Karpas-422 (cell line): ENCODE results near the gene BCL11A. TPM values are rescaled to one million over a fixed set of nuclear protein-coding genes. Genes with fewer than 3 reads are reported as not detected.

Source experiments
- DNase-seq: peaks from one replicate; pipeline ENCODE4 v3.0.0-alpha.2; 2015
- H2AFZ ChIP-seq: fragments of 200-600 bp; sonication (generic); 2 replicates; pipeline ENCODE4 v1.6.1; 2014; ENCODE audit warnings: antibody characterized with exemption, low read length, mixed read lengths
- H3K27ac ChIP-seq: fragments of 200-600 bp; sonication (generic); 2 replicates; pipeline ENCODE4 v1.5.1; 2014; ENCODE audit warnings: mild to moderate bottlenecking, low read length, moderate library complexity
- H3K27me3 ChIP-seq: fragments of 200-600 bp; sonication (generic); 2 replicates; pipeline ENCODE4 v1.6.1; 2014; ENCODE audit warnings: low read length, mixed read lengths
- H3K36me3 ChIP-seq: fragments of 200-600 bp; sonication (generic); 2 replicates; pipeline ENCODE4 v1.6.1; 2014; ENCODE audit warnings: low read length, mixed read lengths; ENCODE audit not compliant: insufficient read depth
- H3K4me1 ChIP-seq: fragments of 200-600 bp; sonication (generic); 2 replicates; pipeline ENCODE4 v1.6.1; 2014; ENCODE audit warnings: mild to moderate bottlenecking, low read length, mixed read lengths
- H3K4me2 ChIP-seq: fragments of 200-600 bp; sonication (generic); 2 replicates; pipeline ENCODE4 v1.6.1; 2014; ENCODE audit warnings: low read length, low read depth, mild to moderate bottlenecking; ENCODE audit not compliant: poor library complexity, severe bottlenecking
- H3K4me3 ChIP-seq: fragments of 200-600 bp; sonication (generic); 2 replicates; pipeline ENCODE4 v1.5.1; 2014; ENCODE audit warnings: mild to moderate bottlenecking, antibody characterized with exemption, low read length, mixed read lengths
- H3K79me2 ChIP-seq: fragments of 200-600 bp; sonication (generic); 2 replicates; pipeline ENCODE4 v1.6.1; 2014; ENCODE audit warnings: mild to moderate bottlenecking, low read length, mixed read lengths
- H3K9ac ChIP-seq: fragments of 200-600 bp; sonication (generic); 2 replicates; pipeline ENCODE4 v1.6.0; 2014; ENCODE audit warnings: low read length
- H3K9me2 ChIP-seq: fragments of 200-600 bp; sonication (generic), shearing (Covaris generic); replicated peaks from 2 replicates; pipeline ENCODE4 v1.6.0; 2014; ENCODE audit warnings: mild to moderate bottlenecking, low read length, moderate library complexity; ENCODE audit not compliant: insufficient read depth
- H3K9me3 ChIP-seq: fragments of 300-700, 200-600 bp; sonication (generic); 2 replicates; pipeline ENCODE4 v1.6.1; 2014; ENCODE audit warnings: low read length, mixed read lengths
- H4K20me1 ChIP-seq: fragments of 200-600 bp; sonication (generic); 2 replicates; pipeline ENCODE4 v1.6.1; 2014; ENCODE audit warnings: mild to moderate bottlenecking, antibody characterized with exemption, low read length, low read depth; ENCODE audit not compliant: insufficient read depth
- total RNA-seq: library from RNA; depleted of rRNA; stranded (reverse); fragments of >200 nt; shearing (Covaris generic); gene quantifications from 2 replicates; pipeline ENCODE4 v1.2.3, GENCODE V29; 2014; ENCODE audit warnings: low replicate concordance

The BCL11A gene
- total RNA-seq, 1 experiment from 2014 or later = 190 TPM

DNA sequence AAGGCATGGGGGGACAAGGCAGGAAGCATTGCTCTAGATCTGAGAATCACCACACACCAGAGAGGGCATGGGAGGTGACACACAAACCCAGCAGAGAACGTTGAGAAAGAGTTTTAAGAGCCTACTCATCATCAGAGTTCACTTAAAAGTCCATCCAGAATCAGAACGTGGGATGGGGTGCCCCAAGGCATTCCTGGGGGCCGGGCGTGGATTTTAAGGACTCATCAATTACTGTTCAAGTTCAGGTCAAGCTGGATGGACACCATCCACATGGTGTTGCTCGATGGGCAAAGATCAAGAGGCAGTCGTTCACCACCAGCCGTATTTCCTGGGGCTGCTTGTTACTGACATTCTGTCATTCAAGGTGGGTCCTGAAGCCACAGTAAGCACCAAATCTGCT lies 34.9 kb downstream of the BCL11A start:
- no peak for DNase-seq
- Histone ChIP-seq H3K27ac (no peak overlapping the region; the same call in 1 of the 2 replicates), H3K9me2 (no peaks in the 10 kb centered on the region), H3K9me3 (no peaks in the 10 kb centered on the region), H3K4me3 (no peak overlapping the region), H3K9ac (no peak overlapping the region), H3K27me3 (no peaks in the 10 kb centered on the region), H3K4me2 (no peak overlapping the region), H3K36me3 (peaks cover 62% of the 10 kb centered on the region), H3K4me1 (peaks cover 94% of the 10 kb centered on the region), H4K20me1 (peaks cover 21% of the 10 kb centered on the region; the same call in 1 of the 2 replicates), H3K79me2 (peaks cover 100% of the 10 kb centered on the region), H2AFZ (no peak overlapping the region)

GRCh38 chr2:60517446-60517845 lies 36.0 kb downstream of the BCL11A start:
- H2AFZ ChIP-seq = no peak overlapping the region
- DNase-seq = no peak
- H3K4me1 ChIP-seq = peaks cover 94% of the 10 kb centered on the region
- peaks cover 100% of the 10 kb centered on the region for H3K79me2 ChIP-seq
- no peak overlapping the region for H3K4me3 ChIP-seq
- H3K36me3 ChIP-seq = peaks cover 58% of the 10 kb centered on the region
- H3K9me2 ChIP-seq = no peaks in the 10 kb centered on the region
- no peak overlapping the region for H3K4me2 ChIP-seq
- peaks cover 21% of the 10 kb centered on the region; the same call in 1 of the 2 replicates for H4K20me1 ChIP-seq
- H3K27ac ChIP-seq = no peak overlapping the region
- no peaks in the 10 kb centered on the region for H3K27me3 ChIP-seq
- H3K9me3 ChIP-seq = no peaks in the 10 kb centered on the region
- H3K9ac ChIP-seq = no peak overlapping the region

DNA sequence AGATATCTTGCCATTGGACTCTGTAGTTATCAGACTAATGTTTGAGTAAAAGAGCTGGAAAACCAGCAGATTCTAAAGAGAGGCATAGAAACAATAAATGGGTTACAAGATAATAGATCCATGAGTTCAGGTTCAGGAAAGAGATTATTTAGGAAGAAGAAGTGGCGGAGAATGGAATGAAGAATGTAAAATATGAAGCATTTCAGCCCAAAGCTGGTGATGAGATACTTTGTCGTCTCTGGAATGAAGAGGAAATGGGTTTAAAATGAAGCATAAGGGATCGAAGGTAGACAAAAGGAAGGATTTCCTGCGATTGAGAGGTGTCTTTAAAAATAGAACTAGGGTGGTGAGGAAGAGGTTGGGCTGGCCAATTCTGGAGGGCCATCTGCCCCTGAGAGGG lies 36.6 kb downstream of the BCL11A start:
- no peaks in the 10 kb centered on the region for H3K9me2 ChIP-seq
- H3K9ac ChIP-seq = no peak overlapping the region
- peaks cover 21% of the 10 kb centered on the region; the same call in 1 of the 2 replicates for H4K20me1 ChIP-seq
- H3K27ac ChIP-seq = no peak overlapping the region; the same call in 1 of the 2 replicates
- no peak overlapping the region for H3K4me2 ChIP-seq
- no peak overlapping the region for H2AFZ ChIP-seq
- H3K4me1 ChIP-seq = peaks cover 95% of the 10 kb centered on the region
- no peaks in the 10 kb centered on the region for H3K27me3 ChIP-seq
- H3K9me3 ChIP-seq = no peaks in the 10 kb centered on the region
- no peak overlapping the region for H3K4me3 ChIP-seq
- H3K36me3 ChIP-seq = peaks cover 56% of the 10 kb centered on the region
- H3K79me2 ChIP-seq = peaks cover 100% of the 10 kb centered on the region
- no peak for DNase-seq

- H3K4me1 ChIP-seq = peaks cover 95% of the 10 kb centered on the region
- peak overlapping the region; percentile 19; the same call in 1 of the 2 replicates for H3K27ac ChIP-seq
- H3K27me3 ChIP-seq = no peaks in the 10 kb centered on the region
- H3K9me3 ChIP-seq = no peaks in the 10 kb centered on the region
- peaks cover 22% of the 10 kb centered on the region; the same call in 1 of the 2 replicates for H4K20me1 ChIP-seq
- no peak overlapping the region for H2AFZ ChIP-seq
- H3K36me3 ChIP-seq = peaks cover 59% of the 10 kb centered on the region
- H3K79me2 ChIP-seq = peaks cover 100% of the 10 kb centered on the region
- no peak overlapping the region for H3K9ac ChIP-seq
- no peak overlapping the region for H3K4me3 ChIP-seq
- no peak for DNase-seq
- H3K9me2 ChIP-seq = no peaks in the 10 kb centered on the region
- H3K4me2 ChIP-seq = no peak overlapping the region
Measured at GRCh38 chr2:60516383-60516811, 37.1 kb downstream of the BCL11A start.

GRCh38 chr2:60515721-60516226 lies 37.7 kb downstream of the BCL11A start:
- Histone ChIP-seq H4K20me1 (peaks cover 21% of the 10 kb centered on the region; the same call in 1 of the 2 replicates), H3K4me1 (peaks cover 95% of the 10 kb centered on the region), H3K79me2 (peaks cover 100% of the 10 kb centered on the region), H3K27me3 (no peaks in the 10 kb centered on the region), H3K4me3 (no peak overlapping the region), H3K27ac (peak overlapping the region; percentile 19; the same call in 1 of the 2 replicates), H3K9me3 (no peaks in the 10 kb centered on the region), H3K9ac (no peak overlapping the region), H3K4me2 (no peak overlapping the region), H3K9me2 (no peaks in the 10 kb centered on the region), H2AFZ (no peak overlapping the region), H3K36me3 (peaks cover 58% of the 10 kb centered on the region)
- peak; percentile 67 for DNase-seq

DNA sequence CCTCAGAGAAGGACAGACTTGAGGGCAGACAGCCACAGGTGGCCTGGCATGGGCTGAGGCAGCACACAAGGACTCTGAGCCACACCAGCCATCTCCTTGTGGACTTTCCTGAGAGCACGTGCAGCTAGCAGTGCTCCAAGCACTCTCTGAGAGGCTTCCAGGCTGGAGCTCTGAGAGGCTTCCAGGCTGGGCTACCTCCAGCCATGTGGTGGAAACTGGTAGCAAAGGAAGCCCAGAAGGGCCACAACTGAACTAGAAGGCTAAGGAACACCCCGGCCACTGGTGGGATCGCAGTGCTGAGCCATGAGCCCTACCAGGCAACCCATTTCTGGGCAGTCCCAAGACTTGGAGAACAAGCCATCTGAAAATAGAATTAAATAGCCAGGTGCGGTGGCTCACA lies 39.5 kb downstream of the BCL11A start:
- Histone ChIP-seq H3K4me3 (no peak overlapping the region), H3K27me3 (no peaks in the 10 kb centered on the region), H3K4me1 (peaks cover 94% of the 10 kb centered on the region), H2AFZ (no peak overlapping the region), H3K9me2 (no peaks in the 10 kb centered on the region), H3K36me3 (peaks cover 56% of the 10 kb centered on the region), H3K4me2 (no peak overlapping the region), H4K20me1 (peaks cover 21% of the 10 kb centered on the region), H3K79me2 (peaks cover 100% of the 10 kb centered on the region), H3K27ac (peak overlapping the region; percentile 40; the same call in 1 of the 2 replicates), H3K9ac (no peak overlapping the region; the same call in 1 of the 2 replicates), H3K9me3 (no peaks in the 10 kb centered on the region)
- DNase-seq = no peak

DNA sequence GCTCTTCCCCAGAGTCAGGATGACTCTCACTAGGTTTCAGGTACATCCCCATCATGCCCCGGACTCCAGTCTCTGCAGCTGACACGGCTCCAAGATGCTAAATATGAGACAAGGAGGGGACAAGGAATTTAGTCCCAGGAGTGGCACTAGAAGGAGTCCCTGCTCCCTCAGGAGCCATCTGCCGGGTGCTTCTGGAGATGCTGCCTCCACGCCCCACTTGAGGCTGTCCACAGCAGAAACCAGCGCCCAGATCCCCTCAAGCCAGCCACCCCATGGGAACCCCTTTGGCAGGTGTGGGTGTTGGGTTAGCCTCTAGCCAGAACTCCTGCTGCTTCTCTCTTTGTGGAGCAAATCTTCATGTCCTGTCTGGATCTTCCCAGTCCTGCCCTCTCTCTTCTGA lies 40.3 kb downstream of the BCL11A start:
- H4K20me1 ChIP-seq = peaks cover 21% of the 10 kb centered on the region
- H3K4me3 ChIP-seq = no peak overlapping the region
- H3K79me2 ChIP-seq = peaks cover 100% of the 10 kb centered on the region
- no peak for DNase-seq
- H3K9me2 ChIP-seq = no peaks in the 10 kb centered on the region
- H3K9ac ChIP-seq = no peak overlapping the region
- peaks cover 53% of the 10 kb centered on the region for H3K36me3 ChIP-seq
- H3K4me1 ChIP-seq = peaks cover 94% of the 10 kb centered on the region
- no peak overlapping the region for H2AFZ ChIP-seq
- H3K9me3 ChIP-seq = no peaks in the 10 kb centered on the region
- H3K4me2 ChIP-seq = peak overlapping the region; percentile 12
- H3K27me3 ChIP-seq = no peaks in the 10 kb centered on the region
- H3K27ac ChIP-seq = peak overlapping the region; percentile 40

DNA sequence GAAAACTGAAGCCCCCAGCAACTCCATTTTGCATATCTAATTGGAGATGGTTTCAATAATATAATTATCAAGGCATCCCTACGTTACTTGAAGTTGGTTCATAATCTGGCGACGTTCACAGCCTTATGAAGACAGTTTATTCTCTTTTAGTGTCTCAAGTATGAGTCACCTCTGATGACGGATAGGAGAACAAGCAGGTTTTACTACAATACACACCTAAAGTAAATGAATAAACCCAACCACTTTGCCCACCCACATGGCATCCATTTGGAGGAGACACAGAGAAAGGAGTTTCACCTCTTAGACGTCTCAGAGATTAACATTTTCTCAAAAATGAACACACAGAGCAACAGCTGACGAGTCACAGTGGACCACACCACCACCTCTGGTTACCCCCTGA lies 40.8 kb downstream of the BCL11A start:
- no peak overlapping the region for H3K9ac ChIP-seq
- H2AFZ ChIP-seq = no peak overlapping the region
- peak overlapping the region; percentile 40; the same call in 1 of the 2 replicates for H3K27ac ChIP-seq
- H3K9me3 ChIP-seq = no peaks in the 10 kb centered on the region
- peaks cover 49% of the 10 kb centered on the region for H3K36me3 ChIP-seq
- H3K9me2 ChIP-seq = no peaks in the 10 kb centered on the region
- no peaks in the 10 kb centered on the region for H3K27me3 ChIP-seq
- peaks cover 100% of the 10 kb centered on the region for H3K79me2 ChIP-seq
- no peak overlapping the region for H3K4me3 ChIP-seq
- H4K20me1 ChIP-seq = peaks cover 21% of the 10 kb centered on the region
- H3K4me2 ChIP-seq = peak overlapping the region; percentile 12
- no peak for DNase-seq
- peaks cover 94% of the 10 kb centered on the region for H3K4me1 ChIP-seq
